ENCODE data around the gene ARHGAP45.

GRCh38 chr19:1045247-1045603, 21.7 kb upstream of the ARHGAP45 start:
- no peak for TF ChIP-seq POLR2A (IDR thresholded peaks at IDR 0.05)
- TF ChIP-seq CTCF (IDR thresholded peaks at IDR 0.05) = no peak

All from body of pancreas (tissue), 4 donors.